HG03354 (cell line): Measurements from ENCODE around the gene IZUMO4.
"Not testable (repeated sequence)": the region's sequence is repeated elsewhere in the genome, so short reads cannot be mapped to it uniquely, and the experiment has no call there.

ENCODE experiments used
- ATAC-seq: cut with Tn5 transposase; IDR thresholded peaks from one replicate; pipeline ENCODE4 v1.9.1; 2021; ENCODE audit warnings: mild to moderate bottlenecking; ENCODE audit not compliant: unreplicated experiment, poor library complexity, severe bottlenecking

The IZUMO4 gene

DNA sequence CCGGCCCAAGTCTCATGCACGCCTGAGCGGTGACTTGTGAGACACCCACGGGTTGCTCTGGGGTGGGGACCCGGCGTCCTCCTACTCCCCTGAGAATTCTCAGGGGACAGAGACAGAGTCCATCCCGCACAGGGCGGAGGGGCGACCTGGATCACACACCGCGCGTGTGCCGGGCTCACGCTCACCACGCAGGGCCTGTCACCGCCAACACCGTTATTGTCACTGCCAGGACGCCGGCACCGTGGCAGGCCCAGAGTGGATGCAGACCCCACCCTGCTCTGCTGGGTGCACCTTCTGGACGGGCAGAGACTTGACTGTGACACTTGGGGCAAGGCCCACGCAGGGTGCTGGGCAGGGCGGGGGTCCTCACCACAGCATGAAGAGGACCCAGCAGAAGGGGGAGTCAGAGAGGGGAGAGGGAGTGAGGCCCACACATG, 16.8 kb upstream of the IZUMO4 start:
- no peak for ATAC-seq

DNA sequence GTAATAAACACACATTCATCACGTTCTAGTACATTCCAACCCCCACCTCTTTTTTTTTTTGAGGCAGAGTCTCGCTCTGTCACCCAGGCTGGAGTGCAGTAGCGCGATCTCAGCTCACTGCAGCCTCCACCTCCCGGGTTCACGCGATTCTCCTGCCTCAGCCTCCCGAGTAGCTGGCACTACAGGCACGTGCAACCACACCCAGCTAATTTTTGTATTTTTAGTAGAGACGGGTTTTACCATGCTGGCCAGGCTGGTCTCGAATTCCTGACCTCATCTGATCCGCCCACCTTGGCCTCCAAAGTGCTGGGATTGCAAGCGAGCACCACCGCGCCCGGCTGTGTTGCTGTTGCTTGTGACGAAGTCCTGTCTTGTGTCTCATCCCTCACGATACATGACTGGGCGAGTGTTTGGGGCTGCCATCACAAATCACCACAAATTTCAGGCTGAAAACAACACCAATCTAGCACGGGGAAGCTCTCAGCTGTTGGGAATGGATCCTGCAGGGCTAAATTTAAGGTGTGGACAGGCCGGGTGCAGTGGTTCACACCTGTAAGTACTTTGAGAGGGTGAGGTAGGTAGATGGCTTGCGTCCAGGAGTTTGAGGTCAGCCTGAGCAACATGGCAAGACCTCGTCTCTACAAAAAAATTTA, 16.3 kb upstream of the IZUMO4 start:
- ATAC-seq: no peak

DNA sequence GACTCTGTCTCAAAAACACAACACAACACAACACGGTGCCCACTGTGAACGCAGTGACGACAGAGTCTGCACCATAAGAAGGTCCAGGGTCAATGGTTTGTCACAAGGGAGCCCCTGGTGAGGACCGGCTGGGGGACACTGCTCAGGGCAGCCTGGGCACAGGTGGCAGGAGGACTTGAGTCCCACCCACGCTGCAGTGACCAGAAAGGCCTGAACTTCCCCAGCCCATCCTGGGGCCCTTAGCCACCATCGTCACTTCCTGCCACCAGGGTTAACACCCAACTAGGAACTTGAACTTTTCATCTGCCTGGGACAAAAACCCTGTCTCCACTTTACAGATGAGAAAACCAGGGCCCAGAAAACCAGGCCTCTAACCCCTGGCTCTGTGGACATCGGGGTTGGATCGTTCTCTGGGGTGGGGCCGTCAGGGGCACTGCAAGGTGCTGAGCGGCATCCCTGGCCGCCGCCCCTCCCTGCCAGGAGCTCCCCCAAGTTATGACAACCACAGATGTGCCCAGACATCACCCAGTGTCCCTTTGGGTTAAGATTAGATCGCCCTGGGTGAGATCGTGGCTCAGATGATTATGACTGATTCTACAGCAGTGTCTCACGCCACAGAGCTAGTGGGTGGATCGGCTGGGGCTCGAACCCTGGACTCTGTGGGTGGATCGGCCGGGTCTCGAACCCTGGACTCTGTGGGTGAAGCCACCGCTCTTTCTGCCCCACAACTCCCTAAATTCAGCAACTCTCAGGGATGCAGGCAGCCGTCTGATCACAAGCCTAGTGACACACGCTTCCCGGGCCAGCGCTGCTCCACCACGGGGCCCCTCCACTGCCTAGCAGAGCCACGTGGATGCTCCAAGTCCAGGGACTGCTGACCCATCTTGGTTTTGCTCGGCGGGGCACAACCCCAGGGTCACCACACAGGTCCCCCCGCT, 14.6 kb upstream of the IZUMO4 start:
- no peak for ATAC-seq

DNA sequence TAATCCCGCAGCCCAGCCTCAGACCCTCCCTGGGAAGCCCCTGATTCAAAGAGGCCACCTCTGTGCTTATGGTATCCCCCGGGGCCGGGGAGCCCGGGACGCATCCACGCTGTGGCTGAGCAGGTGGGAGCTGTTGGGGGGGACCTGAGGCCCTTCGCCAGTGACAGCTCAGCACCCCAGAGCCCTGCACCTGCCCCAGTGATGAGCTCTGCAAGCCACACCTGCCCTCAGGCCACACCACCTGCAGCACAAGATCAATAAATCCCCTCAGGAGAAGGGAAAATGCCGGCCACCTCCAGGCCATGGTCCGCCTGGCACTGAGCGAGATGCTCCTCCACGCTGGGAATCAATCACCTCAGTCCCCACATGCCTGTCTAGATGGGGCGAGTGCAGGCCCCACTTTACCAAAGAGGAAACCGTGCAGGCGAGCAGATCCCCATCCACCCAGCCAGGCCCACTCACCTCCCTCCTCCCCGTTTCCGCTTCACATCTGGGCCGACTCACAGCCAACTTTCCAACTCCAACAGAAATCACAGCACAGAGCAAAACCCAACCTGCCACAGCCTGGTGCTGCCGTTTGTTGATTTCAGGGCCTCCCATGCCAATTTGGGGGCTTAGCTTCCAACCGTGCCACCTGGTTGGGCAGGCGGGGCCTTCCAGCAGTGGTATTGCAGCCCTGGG, 13.4 kb upstream of the IZUMO4 start:
- ATAC-seq: no peak

DNA sequence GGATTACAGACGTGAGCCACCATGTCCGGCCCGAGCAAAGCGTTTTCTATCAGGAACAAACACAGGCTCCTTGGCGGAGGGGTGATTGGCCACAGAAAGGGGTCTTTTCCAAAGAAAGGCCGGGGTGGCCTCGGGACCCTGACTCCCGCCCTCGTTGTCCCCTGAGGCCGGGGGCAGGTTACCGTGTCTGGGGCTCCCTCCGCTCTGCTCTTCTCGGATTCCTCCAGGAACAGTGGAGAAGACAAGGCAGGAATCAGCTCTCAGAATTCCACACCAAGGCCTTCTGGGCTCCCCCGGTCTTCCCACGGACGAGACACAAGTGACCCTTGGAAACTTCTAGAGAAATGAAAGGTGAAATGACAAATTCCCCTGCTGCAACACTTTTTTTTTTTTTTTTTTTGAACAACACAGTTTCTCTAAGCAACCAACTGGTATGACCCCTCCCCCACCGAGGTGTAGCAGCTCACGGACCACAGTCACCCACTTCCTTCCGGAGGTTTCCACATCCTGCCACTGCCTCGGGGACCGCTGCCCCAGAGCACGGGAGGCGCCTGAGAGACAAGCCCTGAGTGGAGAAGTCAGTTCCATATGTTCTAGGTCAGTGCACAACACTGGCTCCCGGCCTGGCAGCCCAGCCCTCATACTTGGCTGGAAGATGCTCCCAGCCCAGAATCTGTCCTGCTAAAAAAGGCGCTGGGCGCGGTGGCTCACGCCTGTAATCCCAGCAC, 11.6 kb upstream of the IZUMO4 start:
- peak; percentile 31 for ATAC-seq

DNA sequence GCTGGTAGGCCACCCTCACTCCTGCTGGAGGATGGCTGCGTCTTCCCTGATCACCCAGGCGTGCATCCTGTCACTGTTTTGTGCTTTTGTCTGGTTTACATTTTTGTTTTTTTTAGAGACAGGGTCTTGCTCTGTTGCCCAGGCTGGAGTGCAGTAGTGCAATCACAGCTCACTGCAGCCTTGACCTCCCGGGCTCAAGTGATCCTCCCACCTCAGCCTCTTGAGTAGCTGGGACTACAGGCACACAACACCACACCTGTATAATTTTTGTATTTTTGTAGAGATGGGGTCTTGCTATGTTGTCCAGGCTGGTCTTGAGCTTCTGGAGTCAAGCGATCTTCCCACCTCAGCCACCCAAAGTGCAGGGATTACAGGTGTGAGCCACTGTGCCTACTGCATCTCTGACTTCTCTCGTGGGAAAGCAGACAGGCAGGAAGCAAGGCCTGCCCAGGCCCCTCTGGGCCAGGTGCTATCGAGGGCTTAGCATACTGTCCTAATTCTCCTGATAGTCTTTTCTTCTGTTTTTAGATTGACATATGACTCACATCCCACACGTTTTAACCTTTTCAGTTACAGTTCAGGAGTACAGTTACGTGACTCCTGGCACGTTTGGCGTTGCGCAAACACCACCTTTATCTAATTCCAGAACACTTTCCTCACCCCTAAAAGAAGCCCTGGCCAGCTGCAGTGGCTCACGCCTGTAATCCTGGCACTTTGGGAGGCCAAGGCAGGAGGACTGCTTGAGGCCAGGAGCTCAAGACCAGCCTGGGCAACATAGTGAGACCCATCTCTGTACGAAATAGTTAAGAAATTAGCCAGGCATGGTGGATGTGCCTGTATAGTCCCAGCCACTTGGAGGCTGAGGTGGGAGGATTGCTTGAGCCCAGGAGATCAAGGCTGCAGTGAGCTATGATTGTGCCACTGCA, 9.8 kb upstream of the IZUMO4 start:
- ATAC-seq: peak; percentile 21

DNA sequence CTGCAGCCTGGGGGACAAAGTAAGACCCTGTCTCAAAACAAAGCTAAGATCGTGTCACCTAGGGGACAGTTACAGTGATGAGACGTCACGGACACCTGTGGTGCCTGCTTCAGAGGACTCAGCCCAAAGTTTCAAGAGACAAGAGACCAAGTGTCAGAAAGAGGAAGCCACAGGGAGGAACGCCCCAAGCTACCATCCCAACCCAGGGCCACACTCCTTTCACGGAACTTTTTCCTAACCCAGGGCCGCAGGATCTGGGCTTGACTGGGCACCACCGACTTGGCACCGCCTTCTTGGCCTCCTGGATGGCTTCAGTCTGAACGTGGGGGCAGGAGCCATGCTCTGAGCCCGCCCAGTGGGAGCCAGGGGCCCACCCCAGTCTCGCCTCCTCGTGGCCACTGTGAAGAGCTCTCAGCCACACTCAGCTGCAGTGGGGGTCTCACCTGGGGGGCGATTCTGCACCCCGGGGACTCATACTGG, 9.1 kb upstream of the IZUMO4 start:
- no peak for ATAC-seq

DNA sequence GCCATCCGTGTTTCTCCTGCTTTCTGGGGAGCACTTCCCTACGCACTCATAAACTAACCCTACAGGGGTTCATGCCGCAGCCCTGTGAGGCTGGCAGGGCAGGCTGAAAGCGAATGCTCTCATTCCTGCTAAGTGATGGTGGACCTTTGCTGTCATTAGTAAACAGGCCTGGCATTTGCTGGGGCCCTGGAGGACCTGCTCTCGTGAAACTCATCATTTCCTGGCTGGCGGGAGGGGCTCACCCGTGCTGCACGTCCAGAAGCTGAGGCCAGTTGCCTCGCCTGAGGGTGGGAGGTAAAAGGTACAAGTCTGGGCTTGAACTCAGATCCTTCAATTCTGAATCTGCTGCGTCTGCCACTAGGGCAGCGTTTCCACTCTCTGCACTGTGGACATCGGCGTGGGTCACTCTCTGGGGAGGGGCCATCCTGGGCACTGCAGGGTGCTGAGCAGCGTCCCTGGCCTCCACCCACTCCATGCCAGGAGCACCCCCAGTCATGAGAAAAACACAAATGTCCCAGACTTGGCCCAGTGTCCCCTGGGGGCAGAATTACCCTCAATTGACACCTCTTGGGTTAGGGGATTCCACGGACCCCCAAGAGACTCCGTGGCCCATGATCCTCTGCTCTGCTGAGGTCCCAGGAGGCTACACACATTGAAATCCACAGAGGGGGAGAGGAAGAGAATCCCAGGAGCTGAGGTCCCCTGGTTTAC, 7.6 kb upstream of the IZUMO4 start:
- no peak for ATAC-seq

DNA sequence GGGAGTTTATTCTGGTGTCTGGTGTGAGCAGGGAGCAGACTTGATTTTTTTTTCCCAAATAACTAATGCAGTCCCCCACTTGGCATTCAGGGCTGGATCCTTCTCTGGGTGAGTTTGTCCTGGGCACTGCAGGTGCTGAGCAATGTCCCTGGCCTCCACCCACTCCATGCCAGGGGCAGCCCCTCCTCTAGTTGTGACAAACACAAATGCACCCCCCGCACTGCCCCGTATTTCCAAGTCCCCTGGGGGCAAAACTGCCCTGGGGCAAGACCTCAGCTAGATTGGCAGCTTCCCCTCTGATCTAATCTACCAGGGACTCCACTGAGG, 7.0 kb upstream of the IZUMO4 start:
- no peak for ATAC-seq

DNA sequence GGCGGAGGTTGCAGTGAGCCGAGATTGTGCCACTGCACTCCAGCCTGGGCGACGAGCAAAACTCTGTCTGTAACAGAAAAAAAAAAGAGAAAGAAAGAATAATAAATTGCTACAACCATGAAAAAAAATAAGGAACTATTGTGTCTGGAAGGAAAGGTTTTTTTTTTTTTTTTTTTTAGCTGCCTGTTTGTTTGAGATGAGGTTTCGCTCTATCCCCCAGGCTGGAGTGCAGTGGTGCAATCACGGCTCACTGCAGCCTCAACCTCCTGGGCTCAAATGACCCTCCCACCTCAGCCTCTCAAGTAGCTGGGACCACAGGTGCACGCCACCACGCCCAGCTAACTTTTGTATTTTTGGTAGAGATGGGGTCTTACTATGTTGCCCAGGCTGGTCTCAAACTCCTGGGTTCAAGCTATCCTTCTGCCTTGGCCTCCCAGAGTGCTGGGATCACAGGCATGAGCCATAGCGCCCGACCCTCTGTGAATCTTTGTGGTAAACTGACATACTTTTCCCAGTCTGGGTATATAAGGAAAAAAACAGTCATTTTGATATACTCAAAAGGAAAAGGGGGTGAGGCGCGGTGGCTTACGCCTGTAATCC, 4.7 kb upstream of the IZUMO4 start:
- not testable (repeated sequence) for ATAC-seq

DNA sequence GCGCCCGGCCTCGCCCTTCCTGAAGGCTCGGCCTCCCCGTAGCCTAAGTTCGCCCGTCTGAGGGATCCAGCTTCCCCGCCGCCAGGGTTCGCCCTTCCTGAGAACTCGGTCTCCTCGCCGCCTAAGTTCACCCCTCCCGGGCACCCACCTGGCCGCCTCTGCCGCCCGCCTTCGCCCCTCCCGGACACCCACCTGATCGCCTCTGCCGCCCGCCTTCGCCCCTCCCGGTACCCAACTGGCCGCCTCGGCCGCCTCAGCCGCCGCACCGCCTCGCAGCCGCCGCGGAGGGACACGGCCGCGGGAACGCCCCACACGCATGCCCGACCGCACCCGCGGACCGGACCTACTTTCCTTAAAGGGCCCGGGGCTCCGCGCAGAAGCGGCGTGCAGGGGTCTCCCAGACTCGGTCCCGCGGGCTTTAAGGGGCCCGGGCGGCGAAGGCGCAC, 658 bp upstream of the IZUMO4 start, which contains the start of gene MOB3A:
TSS of gene MOB3A (minus strand) at position 293 of the 446 bp plus-strand sequence. CDS start 17,766 bp downstream, outside the sequence.
- peak; percentile 35 for ATAC-seq

DNA sequence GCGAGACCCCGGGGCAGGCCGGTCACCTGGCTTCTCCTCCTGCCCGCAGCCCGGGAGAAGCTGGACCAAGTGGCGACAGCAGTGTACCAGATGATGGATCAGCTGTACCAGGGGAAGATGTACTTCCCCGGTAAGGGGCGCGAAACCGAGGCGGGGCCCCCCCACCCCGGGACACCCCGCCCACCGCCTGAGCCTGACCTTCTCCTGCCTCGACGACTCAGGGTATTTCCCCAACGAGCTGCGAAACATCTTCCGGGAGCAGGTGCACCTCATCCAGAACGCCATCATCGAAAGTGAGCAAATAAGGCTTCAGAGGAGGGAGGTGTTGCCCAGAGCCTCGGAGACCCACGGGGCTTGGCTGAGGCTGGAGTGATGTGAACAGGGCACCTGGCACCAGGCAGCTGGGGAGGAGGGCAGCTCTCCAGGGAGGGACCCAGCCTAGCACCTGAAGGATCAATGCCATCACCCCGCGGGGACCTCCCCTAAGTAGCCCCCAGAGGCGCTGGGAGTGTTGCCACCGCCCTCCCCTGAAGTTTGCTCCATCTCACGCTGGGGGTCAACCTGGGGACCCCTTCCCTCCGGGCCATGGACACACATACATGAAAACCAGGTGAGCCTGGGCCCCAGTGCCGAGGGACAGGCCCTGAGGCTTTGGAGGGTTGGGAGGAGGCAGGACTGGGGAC, 629 bp downstream of the IZUMO4 start:
- ATAC-seq: no peak

DNA sequence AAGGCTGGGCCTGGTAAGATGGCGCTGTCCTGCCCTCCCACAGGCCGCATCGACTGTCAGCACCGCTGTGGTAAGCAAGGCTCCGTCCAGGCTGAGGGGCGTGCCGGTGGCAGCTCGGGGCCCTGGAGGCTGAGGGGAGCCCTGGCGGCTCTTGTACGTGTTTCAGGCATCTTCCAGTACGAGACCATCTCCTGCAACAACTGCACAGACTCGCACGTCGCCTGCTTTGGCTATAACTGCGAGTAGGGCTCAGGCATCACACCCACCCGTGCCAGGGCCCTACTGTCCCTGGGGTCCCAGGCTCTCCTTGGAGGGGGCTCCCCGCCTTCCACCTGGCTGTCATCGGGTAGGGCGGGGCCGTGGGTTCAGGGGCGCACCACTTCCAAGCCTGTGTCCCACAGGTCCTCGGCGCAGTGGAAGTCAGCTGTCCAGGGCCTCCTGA, 1.2 kb downstream of the IZUMO4 start:
- no peak for ATAC-seq

DNA sequence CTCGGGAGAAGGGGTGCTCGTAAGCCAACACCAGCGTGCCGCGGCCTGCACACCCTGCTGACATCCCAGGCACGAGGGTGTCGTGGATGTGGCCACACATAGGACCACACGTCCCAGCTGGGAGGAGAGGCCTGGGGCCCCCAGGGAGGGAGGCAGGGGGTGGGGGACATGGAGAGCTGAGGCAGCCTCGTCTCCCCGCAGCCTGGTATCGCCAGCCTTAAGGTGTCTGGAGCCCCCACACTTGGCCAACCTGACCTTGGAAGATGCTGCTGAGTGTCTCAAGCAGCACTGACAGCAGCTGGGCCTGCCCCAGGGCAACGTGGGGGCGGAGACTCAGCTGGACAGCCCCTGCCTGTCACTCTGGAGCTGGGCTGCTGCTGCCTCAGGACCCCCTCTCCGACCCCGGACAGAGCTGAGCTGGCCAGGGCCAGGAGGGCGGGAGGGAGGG, 2.4 kb downstream of the IZUMO4 start:
- no peak for ATAC-seq

DNA sequence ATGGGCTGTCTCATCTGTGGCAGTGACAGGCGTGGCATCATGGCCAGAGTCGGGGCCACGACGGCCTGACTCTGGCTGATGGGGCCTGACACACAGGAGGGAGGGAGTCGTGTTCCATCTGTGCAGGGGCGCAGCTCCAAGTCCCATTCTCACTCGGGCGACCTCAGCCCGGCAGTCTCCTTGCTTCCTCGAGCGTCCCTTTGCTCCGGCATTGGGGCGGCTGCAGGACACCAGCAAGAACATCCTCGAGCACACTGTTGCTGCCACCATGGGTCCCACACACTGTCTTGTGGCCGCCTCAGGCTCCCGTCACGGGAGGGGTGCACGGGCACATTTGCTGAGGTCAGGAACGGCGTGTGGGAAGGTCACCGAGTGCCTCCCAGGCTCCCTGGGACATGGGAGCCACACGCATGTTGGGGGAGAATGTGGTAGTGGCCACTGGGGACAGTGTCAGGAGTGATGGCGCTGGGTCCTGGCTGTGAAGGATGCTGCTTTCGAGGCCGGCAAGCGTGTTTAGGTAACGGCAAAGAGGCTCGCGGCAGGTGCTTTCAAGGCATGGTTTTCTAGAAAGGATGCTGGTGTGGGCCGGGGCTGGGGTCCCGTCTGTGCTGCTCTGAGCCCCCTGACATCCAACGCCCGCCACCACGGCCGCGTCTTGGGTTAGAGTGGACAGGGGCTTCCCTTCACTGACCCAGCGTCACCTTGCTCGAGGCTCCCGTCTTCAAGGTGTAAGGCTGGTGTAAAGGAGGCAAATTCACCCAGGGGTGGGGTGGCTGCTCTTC, 3.4 kb downstream of the IZUMO4 start:
- no peak for ATAC-seq

DNA sequence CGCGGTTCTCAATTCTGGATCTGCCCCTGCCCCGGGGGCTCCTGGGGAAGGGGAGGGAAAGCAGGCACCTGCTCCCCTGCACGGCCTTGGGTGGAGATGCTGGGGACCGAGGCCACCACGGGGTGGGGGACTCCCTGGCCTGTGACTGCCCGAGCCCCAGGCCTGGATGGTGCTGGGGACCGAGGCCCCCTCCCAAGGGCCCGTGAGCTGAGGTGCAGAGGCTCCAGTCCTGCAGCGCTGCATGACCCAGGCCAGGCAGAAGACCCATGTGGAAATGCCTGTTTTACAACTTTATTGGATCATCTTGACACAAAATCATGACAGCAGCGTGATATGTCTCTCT, 4.0 kb downstream of the IZUMO4 start:
- no peak for ATAC-seq
